Sigmoid colon (tissue), 4 donors: Measurements from ENCODE around the gene OGFOD1.

Experiments used
- EP300 ChIP-seq, 4 donors: sonication (generic); formaldehyde crosslinking; IDR thresholded peaks; one replicate each; pipeline ENCODE4 v1.6.1; 2017; ENCODE audit warnings: antibody characterized with exemption in 4 of 4
- POLR2A ChIP-seq, 2 donors: fragments of 450-650 bp; IDR thresholded peaks; one replicate each; pipeline ENCODE4 v1.6.1; 2016; ENCODE audit warnings: antibody characterized with exemption in 2 of 2, mild to moderate bottlenecking in 2 of 2, moderate library complexity in 2 of 2
- POLR2AphosphoS5 ChIP-seq, 4 donors: sonication (generic); formaldehyde crosslinking; IDR thresholded peaks; one replicate each; pipeline ENCODE4 v1.6.1; 2017; ENCODE audit warnings: antibody characterized with exemption in 4 of 4
- TF ChIP-seq, protein P1 (sequence below), 4 experiments: fragments of 450-650 bp in 3 of 4; fragments of 200-600 bp in 1 of 4; IDR thresholded peaks; one replicate each; pipeline ENCODE4 v1.5.1; 2016 to 2019; ENCODE audit warnings: antibody characterized with exemption in 4 of 4, mild to moderate bottlenecking in 3 of 4, moderate library complexity in 2 of 4

GRCh38 chr16:56438038-56438437 is 13.3 kb upstream of the OGFOD1 start:
- TF ChIP-seq POLR2A (IDR thresholded peaks at IDR 0.05), result no peak
- TF ChIP-seq, protein P1, sequence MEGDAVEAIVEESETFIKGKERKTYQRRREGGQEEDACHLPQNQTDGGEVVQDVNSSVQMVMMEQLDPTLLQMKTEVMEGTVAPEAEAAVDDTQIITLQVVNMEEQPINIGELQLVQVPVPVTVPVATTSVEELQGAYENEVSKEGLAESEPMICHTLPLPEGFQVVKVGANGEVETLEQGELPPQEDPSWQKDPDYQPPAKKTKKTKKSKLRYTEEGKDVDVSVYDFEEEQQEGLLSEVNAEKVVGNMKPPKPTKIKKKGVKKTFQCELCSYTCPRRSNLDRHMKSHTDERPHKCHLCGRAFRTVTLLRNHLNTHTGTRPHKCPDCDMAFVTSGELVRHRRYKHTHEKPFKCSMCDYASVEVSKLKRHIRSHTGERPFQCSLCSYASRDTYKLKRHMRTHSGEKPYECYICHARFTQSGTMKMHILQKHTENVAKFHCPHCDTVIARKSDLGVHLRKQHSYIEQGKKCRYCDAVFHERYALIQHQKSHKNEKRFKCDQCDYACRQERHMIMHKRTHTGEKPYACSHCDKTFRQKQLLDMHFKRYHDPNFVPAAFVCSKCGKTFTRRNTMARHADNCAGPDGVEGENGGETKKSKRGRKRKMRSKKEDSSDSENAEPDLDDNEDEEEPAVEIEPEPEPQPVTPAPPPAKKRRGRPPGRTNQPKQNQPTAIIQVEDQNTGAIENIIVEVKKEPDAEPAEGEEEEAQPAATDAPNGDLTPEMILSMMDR (IDR thresholded peaks at IDR 0.05), result no peak
- TF ChIP-seq EP300 (IDR thresholded peaks at IDR 0.05), result no peak
- no peak for TF ChIP-seq POLR2AphosphoS5 (IDR thresholded peaks at IDR 0.05)
